D721Med (cell line): Measurements from ENCODE around the gene C1QTNF9B.

Source experiments
- DNase-seq: peaks from one replicate; pipeline ENCODE4 v3.0.0; 2011; ENCODE audit warnings: low spot score; ENCODE audit not compliant: insufficient read length
- FAIRE-seq: peaks from 2 replicates; lab custom pipeline; 2011; peaks lifted over from hg19 to GRCh38; lab: Jason Lieb, UNC
- TF ChIP-seq, protein P1 (sequence below): IDR thresholded peaks from 2 replicates; pipeline ENCODE4 v1.5.1; 2012; ENCODE audit warnings: mild to moderate bottlenecking, control low read depth; ENCODE audit not compliant: insufficient read depth; ENCODE audit errors: missing control alignments

Gene C1QTNF9B

DNA sequence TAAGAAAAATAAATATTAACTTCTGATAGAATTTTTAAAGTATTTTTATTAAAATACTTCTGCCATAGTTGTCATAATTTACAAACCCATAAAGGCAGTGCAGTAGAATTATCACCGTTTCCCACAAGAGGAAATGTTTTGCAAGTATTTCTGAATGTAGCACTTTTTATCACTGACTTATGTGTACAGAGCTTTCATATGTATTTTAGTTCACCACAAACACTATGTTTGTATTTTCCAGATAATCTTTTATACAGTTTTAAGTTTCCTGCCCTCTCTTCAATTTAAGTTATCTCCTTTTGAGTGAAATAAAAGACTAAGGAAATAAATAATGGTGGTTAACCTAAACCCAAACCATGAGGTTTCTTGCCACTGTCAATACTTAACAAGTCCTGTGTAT, 32.3 kb downstream of the C1QTNF9B start:
- DNase-seq (no peak), FAIRE-seq (no peak)

DNA sequence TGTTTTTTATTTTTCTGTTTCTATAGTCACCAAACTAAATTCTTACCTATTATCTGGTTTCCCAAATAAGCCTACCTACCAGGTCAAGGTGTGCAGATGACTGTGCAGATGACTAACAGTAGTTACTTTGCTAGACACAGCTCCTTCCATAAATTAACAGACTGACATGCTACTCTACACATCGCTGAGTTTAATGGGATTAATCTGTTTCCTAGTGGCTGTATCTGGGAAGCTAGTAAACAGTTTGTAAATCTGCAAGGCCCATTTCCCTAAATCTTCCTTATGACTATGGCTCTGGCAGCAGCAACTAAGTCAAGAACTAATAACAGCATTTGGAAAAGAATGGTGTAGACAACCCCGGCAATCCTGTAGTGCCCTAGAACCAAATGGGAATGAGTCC, 36.0 kb downstream of the C1QTNF9B start:
- DNase-seq (no peak), FAIRE-seq (peak; percentile 16)
- TF ChIP-seq, protein P1, sequence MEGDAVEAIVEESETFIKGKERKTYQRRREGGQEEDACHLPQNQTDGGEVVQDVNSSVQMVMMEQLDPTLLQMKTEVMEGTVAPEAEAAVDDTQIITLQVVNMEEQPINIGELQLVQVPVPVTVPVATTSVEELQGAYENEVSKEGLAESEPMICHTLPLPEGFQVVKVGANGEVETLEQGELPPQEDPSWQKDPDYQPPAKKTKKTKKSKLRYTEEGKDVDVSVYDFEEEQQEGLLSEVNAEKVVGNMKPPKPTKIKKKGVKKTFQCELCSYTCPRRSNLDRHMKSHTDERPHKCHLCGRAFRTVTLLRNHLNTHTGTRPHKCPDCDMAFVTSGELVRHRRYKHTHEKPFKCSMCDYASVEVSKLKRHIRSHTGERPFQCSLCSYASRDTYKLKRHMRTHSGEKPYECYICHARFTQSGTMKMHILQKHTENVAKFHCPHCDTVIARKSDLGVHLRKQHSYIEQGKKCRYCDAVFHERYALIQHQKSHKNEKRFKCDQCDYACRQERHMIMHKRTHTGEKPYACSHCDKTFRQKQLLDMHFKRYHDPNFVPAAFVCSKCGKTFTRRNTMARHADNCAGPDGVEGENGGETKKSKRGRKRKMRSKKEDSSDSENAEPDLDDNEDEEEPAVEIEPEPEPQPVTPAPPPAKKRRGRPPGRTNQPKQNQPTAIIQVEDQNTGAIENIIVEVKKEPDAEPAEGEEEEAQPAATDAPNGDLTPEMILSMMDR: no peak

More for the DNA sequence above, 32.3 kb downstream of the C1QTNF9B start:
- TF ChIP-seq, protein P1: no peak

DNA sequence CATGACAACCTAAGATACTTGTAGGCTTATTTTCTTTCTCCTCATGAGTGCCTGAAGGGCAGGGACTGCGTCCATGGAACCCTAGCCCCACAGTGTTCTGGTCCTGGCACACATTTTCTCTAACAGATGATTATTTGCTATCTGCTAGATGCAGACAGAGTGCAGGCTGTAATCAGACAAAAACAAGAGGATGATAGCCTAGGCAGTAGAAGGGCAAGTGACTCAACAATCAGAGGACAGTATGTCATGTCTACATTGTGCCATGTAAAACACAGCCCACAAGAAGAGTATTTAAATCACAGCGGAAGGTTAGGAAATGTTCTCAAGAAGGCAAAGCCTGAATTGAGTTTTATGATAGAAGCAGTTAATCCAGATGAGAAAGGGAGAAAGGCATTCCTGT, 37.4 kb downstream of the C1QTNF9B start:
- FAIRE-seq: no peak
- no peak for DNase-seq
- TF ChIP-seq, protein P1: no peak

DNA sequence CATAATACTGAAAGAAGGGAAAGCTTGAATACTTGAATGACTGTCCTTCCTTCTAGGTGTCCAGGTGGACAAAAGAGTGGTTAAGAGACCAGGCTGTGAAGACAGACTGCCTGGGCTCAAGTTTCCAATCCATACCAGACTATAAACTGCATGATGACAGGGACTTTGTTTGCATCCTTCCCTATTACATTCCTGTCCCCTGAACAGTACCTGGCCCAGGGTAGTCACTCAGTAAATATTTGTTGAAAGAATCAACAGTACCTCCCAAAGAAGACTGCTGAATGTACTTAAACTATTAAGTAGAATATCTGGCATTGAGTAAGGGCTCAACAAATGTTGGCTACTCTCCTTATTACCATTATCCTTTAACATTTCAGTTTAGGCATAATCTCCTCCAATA, 37.8 kb downstream of the C1QTNF9B start:
- TF ChIP-seq, protein P1: no peak
- no peak for DNase-seq
- FAIRE-seq: no peak

DNA sequence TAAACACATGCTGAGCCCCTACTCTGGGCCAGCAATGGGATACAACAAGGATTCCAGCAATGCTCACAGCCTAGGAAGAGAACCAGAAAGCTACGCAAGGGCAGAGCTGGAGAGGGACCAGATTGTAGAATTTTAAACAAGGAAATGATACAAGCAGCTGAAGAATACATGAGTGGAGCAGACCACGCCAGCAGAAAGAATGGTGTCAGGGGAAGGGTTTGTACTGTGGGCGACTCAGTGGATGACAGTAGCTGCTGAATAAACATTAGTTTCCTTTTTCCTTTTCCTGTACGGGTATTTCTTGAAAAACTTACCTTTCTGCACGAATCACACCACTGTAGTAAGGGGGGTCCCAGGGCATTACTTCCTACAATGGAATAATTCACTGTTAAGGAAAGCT, 38.8 kb downstream of the C1QTNF9B start:
- DNase-seq: no peak
- TF ChIP-seq, protein P1: no peak
- FAIRE-seq: no peak

DNA sequence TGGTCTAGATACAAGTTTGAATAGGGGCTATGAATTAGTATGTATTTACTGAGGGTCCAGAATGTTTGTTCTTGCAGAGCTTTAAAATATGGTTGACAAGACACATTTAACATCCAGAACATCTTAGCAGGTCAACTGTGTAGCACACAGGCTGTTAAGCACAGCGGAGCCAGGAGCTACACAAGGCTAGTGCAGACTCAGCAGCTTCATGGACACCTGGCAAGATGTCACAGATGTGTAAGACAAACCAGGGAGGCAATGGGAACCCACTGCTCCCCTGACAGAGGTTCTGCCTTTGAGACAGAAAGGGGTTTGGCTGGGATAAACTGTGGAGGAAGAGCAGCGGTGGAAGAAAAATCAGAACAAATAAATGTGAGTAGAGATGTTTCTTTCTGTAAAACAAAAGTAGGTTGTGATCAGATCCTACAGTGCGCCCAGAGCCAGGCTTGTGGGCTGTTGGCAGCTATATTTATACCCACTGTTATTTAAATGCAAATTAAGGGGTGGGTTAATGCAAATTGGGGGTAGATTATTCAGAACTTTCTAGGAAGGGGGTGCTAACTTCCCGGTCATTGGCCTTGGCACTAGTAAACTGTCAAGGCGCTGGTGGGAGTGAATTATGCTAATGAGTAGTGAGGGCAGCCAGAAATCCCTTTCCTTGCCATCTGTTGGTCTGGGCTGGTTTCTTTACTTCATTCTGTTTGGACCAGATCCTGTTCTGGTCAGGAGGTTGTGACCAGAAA, 41.1 kb downstream of the C1QTNF9B start:
- TF ChIP-seq, protein P1: no peak
- no peak for FAIRE-seq
- DNase-seq: no peak

DNA sequence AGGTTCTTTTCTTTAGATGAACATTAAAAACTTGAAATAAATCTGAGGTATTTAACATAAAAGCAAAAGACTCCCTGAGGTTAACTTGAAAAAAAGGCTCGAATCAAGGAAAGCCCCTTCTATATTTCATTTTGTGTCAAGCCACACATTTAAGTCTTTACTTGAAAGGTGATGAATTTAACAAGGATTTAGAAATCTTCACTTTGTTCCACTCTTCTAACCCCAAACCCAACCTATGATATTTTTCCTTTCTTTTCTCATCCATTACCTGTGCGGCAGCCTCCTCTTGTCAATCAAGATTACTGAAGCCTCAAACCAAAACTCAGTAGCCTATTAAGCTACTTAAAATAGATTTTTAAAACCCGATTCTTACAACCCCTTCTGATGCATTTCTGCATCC, 41.9 kb downstream of the C1QTNF9B start:
- FAIRE-seq (no peak), DNase-seq (no peak)
- TF ChIP-seq, protein P1: no peak
